Hepatic stellate cell (primary cell): ENCODE measurements around the gene CCDC106.
A peak's percentile ranks its signal among the peaks of the same experiment; 100 is the strongest.

Source experiments
- DNase-seq: peaks from one replicate; pipeline ENCODE4 v3.0.0; 2011; ENCODE audit warnings: low spot score

CCDC106 gene

DNA sequence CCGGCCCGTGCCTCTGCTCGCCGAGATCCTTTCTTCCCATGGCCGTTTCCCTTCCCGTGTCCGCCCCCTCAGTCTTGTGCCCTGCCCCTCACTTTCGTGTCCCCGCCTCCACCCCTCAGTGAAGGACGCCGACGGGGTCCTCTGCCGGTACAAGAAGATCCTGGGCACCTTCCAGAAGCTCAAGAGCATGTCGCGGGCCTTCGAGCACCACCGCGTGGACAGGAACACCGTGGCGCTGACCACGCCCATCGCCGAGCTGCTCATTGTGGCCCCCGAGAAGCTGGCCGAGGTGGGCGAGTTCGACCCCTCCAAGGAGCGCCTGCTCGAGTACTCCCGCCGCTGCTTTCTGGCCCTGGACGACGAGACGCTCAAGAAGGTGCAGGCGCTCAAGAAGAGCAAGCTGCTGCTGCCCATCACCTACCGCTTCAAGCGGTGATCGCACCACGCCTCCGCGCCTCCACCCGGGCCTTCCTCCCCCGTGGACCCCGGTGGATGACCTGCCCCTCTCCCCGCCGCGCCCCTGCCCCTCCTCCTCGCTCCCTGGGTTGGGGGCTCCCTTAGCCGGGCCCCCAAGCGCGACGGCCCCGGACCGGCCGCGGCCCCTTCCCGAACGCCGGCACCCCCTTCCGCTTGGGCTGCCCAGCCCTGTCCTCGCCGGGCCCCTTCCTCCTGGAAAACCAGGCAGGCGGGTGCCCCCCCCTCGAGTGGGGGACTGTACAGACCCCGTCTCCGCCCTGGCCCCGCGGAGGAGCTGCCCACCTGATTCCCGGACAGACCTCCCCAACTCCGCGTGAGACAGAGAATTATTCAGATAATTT, 4.5 kb downstream of the CCDC106 start:
- no peak for DNase-seq

DNA sequence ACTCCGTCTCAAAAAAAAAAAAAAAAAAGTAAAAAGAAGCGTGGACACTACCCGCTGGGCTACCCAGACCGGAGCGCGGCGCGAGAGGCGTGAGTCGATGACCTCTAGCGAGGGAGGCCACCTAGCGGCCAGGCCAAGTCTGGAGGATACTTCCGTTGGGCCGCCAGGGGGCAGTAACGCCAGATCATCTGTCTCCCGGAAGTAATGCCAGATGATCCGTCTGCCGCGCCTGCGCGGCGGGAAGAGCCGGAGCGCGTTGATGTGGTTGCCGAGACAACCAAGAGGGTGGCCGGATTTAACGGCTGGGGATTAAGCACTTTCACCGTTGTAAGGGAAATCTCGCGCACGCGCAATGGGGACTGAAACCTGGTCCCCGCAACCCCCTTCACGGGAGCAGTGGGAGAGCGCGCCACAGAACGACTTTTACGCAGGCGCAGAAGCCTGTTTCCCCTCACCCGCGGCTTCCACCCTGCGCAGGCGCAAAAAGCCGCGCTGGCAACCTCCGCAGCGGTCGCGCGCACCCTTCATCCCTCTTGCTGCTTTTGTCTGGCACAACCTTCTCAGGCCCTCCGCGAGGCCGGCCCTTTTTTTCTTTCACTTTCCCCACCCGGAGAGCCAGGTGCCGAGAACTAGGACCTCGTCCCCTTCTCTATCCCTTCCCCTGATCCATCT, 5.8 kb downstream of the CCDC106 start:
- peak; percentile 99 for DNase-seq

DNA sequence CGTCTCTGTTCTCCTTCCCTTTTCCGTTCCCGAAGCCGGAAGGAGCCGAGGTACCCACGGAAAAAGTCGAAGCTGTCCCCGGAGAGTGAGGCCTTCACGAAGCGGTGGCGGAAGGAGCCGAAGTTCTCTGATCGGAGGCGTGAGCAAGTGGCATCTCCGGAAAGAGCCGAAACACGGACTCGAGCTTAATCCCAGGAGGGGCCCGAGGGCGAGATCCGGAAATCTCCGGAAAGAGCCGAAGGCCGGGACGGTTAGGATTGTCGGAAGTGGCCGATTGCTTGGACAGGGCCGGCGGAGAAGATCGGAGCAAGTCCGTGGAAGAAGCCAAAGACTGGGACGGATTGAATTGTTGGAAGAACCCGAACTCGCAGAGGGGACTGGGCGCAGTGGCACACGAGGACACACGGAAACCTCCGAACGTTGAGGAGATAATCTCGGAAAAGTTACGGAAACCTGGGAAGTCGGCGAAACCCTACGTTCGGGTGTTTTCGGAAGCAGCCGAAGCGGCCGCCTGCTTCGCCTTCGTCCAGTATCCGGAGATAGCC, 6.4 kb downstream of the CCDC106 start:
- DNase-seq: peak; percentile 93

DNA sequence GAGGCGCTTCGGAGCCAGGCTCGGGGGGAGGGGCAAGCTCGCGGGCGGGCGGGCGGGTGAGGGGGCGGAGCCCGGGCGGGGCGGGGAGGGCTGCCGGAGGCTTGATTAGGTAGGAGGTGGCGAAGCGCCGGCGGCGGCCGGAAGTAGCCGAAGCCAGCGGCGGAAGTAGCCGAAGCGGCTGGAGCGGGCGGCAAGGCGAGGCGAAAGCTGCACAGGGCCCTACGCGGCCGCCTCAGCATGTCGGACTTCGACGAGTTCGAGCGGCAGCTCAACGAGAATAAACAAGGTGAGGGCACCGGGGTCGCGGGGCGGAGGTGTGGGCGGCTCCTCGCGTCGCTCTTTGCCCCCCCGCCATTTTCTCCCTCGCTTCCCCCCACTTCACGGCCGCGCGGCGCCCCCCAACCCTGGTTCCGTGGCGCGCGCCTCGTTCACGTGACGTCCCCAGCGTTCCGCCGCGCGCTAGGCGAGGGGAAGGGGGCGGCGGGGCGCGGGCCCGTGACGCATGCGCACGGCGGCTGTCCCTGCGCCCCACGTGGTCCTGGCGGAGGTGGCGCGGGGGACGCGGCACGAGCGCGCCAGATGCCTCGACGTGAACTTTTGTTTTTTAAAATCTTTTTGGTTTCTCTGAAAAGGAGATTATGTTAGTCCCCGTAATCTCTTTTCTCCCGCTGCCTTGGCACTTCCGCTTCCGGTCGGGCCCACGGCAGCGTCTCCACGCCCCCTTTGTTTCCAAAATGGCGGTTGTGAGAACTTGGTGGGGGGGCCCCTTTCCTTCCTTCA, 7.0 kb downstream of the CCDC106 start, which contains the start of gene U2AF2:
Gene U2AF2, plus strand, starts transcription at position 168 of the 780 bp plus-strand sequence. Its CDS starts 70 bp downstream, at position 238.
- peak; percentile 95 for DNase-seq

DNA sequence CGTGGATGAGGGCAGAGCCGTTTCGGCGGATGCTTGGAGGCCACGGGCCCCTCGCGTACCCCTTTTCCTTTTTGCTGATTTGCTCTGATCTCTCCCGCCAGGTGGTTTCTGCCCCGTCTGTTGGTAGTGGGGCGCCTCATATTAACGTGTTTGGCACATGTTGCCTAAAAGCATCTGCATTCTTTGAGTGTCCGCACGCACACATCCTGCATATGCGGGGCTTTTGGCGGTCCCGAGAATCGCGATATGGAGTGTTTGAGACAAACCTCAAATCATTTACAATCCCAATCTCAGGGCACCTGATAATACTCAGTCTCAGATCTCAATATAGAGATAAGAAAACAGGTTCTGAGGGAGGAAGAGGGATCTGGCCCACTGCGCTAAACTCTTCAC, 7.6 kb downstream of the CCDC106 start:
- no peak for DNase-seq

GRCh38 chr19:55656552-55656951, 8.5 kb downstream of the CCDC106 start:
- no peak for DNase-seq

- DNase-seq: no peak
These were observed 9.2 kb downstream of the CCDC106 start for GRCh38 chr19:55656988-55657747.

DNA sequence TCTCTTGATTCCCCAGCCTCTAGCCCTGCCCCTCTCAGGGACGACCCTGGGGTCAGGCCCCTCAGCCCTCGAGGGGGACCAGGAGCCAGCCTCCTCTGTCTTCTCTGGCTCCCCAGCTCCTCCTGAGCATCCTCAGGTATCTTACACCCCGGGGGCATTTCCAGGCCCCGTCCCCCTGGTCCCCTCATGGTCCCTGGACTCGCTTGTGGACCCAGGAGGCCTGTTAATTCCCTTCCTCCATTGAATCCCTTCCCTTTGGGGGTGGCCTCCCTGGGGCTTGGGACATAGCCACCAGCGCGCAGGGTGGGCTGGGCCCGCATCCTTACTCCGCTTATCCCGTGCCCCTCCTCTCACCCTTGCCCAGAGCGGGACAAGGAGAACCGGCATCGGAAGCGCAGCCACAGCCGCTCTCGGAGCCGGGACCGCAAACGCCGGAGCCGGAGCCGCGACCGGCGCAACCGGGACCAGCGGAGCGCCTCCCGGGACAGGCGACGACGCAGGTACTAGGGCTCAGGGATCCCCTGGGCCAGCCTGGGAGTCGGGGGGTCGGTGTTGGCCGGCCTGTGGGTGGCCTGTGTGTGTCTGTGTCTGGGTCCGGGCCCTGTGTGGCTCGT, 10.9 kb downstream of the CCDC106 start:
- no peak for DNase-seq

GRCh38 chr19:55659822-55660221, 11.8 kb downstream of the CCDC106 start:
- DNase-seq: no peak

GRCh38 chr19:55660404-55660803, 12.4 kb downstream of the CCDC106 start:
- DNase-seq: no peak

GRCh38 chr19:55660991-55661390, 13.0 kb downstream of the CCDC106 start:
- DNase-seq: no peak

- no peak for DNase-seq
These were observed 13.8 kb downstream of the CCDC106 start for GRCh38 chr19:55661826-55662225.

DNA sequence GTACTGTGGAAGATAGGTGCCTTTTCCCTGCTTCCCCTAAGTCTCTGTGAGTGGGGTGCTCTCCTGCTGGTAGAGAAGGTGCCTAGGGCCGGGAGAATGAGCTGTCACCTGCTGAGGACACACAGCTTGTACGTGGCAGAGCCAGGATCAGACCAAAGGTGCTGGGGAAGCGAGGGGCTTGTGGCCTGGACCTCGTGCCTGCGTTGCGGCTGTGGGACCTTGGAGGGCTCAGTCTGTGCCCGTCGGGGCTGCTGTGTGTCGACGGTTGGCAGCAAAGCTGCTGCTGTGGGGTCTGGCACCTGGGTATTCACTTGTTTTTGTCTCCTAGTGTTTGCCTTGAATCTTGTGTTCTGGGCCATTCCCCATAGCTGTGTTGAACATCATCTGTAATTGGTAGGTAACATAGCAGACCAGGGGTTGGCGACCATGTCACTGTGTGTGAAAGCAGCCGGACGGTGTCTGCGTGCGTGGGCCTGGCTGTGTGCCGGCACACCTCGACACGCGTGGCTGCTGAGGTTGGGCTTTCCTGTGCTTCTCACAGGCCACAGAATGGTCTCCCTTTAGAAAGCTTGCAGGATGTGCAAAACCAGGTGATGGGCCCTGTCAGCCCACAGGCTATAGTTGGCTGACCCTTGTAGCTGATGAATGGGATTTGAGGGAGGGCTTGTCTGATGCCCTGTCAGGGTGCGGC, 16.0 kb downstream of the CCDC106 start:
- DNase-seq: no peak

DNA sequence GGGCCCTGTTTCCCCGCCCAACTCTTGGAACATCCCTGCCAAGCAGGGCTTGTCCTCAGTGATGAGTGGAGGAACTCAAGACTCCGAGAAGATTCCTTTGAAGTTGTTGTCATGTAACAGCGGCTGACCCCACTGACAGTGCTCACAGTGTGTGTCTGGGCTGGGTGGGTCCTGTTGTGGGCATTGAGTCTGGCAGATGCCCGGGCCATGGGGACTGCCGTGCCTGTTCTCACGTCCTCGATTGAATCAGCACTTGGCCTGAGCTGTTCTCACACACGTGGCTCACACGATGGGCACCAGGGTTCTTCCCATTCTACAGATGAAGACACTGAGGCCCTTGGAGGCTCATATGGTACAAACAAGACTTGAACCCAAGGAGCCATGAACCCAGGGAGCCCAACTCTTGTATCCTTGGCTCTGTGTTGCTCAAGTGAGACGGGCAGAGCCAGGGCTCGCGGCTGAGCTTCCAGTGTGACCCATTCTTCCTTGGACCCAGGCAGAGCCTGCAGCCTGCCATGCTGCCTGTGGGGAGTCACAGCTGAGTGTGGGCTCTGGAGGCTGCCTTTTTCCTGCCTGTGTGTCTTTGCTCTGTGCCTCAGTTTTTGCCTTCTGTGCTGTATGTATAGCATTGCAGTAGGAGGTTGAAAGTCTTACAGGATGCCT, 18.5 kb downstream of the CCDC106 start:
- no peak for DNase-seq

DNA sequence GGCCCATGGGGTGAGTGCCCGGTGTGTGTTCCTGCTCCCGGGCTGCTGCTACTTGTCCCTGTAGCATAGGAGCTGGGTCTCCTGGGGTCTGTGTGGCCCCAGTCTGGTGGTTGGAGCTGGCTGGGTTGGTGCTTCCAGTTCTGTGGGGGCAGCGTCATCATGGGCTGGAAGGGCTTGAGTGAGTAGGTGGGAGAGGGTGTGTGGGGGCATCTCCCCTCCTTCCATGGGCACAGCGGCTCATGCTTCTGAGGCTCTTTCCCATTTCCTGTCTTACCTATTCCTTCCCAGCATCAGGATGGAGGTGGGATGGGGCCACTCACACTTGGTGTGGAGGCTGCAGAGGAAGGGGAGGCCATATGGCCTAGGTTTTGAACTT, 19.0 kb downstream of the CCDC106 start:
- no peak for DNase-seq

DNA sequence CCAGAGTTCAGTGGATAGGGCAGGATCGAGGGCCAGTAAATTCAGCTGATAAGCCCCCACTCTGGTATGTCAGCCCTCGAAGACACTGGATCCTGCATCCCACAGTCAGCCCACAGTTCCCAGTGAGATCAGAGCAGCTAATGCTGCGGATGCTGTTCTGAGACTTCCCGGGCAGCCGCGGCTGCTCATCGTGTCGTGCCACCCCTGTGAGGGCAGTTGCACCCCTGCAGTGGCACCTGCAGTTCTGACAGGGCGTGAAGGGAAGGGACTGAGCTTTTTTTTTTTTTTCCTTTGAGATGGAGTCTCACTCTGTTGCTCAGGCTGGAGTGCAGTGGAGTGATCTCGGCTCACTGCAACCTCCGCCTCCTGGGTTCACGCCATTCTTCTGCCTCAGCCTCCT, 19.5 kb downstream of the CCDC106 start:
- DNase-seq: no peak

DNA sequence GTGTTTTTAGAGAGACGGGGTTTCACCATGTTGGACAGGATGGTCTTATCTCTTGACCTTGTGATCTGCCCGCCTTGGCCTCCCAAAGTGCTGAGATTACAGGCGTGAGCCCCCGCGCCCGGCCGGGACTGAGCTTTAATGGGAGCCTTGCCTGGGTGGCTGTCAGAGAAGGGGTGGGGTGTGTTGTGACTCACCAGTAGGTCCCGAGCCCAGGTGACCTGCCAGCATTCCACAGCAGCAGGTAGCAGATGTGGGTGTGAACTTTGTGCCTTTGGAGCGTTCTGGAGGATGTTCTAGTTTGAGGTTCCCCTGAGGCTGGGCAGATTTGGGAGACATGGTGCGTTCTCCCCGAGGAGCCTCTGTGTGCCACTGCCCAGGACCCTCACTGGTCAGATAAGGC, 19.9 kb downstream of the CCDC106 start:
- DNase-seq: no peak

- no peak for DNase-seq
These were observed 20.8 kb downstream of the CCDC106 start for GRCh38 chr19:55668603-55669348.
